Fibroblast of skin of scalp (primary cell): ENCODE measurements around the gene GCSH.

Source experiments
- DNase-seq: peaks from one replicate; pipeline ENCODE4 v3.0.0-alpha.2; 2013

Gene GCSH

GRCh38 chr16:81101702-81102101 is 5.5 kb upstream of the GCSH start:
- no peak for DNase-seq

- no peak for DNase-seq
Observed at GRCh38 chr16:81099958-81100357, 3.8 kb upstream of the GCSH start.

GRCh38 chr16:81097230-81097629 is 1.0 kb upstream of the GCSH start:
- no peak for DNase-seq

GRCh38 chr16:81096715-81097208 is 567 bp upstream of the GCSH start:
- DNase-seq = no peak

- no peak for DNase-seq
Observed at GRCh38 chr16:81095653-81095952, 592 bp downstream of the GCSH start.

DNA sequence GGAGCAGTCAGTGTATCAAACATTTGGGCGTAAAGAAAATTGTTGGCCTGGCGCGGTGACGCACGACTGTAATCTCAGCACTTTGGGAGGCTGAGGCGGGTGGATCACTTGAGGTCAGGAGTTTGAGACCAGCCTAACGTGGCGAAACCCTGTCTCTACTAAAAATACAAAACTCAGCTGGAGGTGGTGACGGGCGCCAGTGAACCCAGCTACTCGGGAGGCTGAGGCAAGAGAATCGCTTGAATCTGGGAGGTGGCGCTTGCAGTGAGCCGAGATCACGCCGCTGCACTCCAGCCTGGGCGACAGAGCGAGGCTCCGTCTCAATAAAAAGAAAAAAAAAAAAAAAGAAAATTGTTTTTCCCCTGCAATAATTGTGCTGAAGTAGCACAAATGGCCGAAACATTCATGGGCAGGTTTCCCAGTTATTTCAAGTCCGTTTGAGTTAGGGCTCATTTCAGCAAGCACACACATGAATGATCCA is 1.4 kb downstream of the GCSH start:
- no peak for DNase-seq

GRCh38 chr16:81088836-81089235 is 7.4 kb downstream of the GCSH start:
- no peak for DNase-seq

- no peak for DNase-seq
Observed at GRCh38 chr16:81081014-81081413, 15.2 kb downstream of the GCSH start.

DNA sequence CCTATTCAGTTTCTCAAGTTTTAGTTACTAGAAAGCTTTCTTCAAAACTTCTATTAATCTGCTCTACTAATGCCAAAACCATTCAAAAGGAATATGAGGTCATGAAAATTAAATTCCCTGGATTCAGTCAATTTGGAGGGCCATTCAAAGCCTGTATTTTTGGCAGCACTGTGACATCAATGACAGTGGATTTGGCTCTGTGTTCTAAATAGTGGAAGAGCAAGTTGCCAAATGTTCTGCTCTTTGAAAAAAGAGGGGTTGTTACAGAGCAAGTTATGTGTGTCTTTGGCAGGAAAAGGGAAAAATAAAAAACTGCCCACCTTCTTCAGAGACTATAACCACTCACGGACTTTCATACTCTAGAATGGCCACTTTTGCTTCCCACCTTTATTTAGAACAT is 16.0 kb downstream of the GCSH start:
- no peak for DNase-seq

GRCh38 chr16:81077076-81077940 is 18.9 kb downstream of the GCSH start, which contains the start of gene C16orf46:
C16orf46 (minus strand) TSS chr16:81077238; CDS start chr16:81063955, 13,283 bp downstream.
- DNase-seq = peak; percentile 96

DNA sequence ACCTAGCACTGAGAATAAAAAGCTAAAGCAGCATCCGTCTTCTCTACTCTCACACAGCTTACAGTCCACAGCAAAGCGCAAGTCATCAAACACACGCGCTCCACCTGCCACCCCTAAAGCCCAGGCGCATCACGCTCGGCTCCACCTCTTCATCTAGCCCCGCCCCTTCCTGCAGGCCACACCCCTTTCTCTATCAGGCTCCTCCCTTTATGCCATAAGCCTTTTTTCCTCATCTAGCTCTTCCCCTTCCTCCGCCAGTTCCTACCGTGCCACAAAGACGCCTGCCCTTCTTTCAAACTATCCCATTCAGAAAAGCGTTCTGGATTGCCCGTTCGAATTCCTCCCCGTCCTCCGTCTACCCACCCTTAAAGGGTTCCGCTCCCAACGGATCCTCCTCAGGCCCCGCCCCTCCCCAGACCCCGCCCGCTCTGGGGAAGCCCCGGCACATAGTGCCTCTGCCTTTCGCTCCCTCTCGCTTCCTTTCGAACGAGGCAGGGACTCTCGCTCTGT is 19.6 kb downstream of the GCSH start:
- peak; percentile 85 for DNase-seq

GRCh38 chr16:81073560-81074330 is 22.4 kb downstream of the GCSH start:
- no peak for DNase-seq

DNA sequence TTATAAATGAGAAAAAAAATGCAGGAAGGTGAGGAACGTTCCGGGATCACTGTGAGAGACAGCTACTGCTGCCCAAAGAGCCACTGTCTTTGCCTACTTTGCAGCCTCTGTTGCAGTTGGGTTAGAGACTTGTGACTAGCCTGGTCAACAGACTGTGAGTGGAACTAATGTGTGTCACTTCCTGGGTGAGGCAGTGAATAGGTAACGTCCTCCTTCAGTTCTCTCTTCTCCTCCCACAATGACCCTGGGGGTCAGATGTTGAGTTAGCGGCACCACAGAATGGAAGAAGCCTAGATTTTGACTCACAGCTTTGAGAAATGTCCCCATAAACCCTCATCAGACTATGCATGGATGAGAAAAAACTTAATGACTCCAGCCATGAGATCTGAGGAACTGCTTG is 24.4 kb downstream of the GCSH start:
- no peak for DNase-seq

DNA sequence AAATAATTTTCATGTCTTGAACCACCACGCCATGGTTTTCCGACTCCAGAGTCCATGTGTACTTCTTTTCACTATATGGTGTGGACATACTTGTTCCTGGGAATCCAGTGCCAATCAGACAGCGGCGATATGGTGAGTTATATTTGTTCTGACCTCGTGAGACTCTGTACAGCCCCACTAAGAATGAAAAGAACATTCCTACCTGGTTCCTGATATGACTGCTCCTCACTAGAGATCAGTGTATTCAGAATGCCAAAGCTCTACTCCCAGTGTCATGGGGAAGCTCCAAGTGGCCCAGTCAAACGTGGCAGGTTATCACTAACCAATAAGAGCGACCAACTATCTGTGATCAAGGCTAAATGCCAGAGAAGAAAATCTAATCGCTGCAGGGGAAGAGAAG is 25.2 kb downstream of the GCSH start:
- no peak for DNase-seq

DNA sequence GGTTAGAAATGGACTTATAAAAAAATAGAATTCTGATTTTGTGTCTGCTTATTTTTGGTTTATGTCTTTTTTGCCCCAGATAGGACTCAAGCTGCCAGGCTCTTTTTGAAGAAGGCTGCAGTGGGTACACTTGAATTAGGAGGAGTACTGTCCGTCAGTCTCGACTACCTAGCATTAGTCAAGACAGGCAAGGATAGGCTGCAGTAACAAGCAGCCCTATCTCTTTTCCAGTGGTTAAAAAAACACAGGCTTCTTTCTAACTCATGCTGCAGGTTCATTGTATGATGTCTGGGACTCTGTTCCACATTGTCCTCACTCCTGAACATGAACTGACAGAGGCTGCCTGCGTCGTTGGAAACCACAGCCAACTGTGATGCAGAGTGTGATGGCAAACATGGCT is 27.1 kb downstream of the GCSH start:
- DNase-seq = no peak

- no peak for DNase-seq
Observed at GRCh38 chr16:81067166-81067565, 29.0 kb downstream of the GCSH start.

DNA sequence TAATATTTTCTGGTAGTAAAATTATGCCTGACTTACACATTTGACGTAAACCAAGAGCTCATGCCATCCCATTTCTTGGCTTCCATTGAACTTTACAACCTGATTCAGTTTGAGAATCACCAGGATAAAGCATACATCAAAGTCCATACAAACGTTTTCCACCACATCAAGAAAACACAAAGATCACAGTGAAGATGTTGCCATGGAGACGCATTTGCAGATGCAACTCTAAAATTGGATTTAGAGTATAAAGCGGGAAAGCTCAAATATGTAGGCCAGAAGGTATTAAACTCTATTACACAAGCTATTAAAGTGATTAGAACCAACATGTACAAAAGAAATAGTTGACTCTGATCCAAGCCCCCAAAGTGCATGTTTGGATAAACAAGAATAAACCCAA is 29.5 kb downstream of the GCSH start:
- DNase-seq = no peak

- DNase-seq = no peak
Observed at GRCh38 chr16:81061871-81062608, 34.2 kb downstream of the GCSH start.

DNA sequence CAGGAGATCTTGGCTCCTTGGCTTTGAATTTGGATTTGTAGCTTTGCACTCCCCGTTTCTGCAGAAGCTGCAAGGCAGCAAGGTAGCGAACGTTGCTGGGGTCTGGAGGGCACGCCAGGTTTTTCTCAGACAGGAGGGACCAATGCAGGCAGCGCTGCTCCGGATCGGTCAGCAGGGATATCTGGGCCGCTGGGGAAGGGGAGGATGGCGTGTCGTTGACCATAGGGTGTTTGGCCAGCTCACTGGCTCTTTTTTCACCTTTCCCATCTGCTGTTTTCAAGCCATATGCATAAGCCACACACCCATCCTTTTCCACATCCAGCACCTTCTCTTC is 34.9 kb downstream of the GCSH start:
- DNase-seq = no peak

DNA sequence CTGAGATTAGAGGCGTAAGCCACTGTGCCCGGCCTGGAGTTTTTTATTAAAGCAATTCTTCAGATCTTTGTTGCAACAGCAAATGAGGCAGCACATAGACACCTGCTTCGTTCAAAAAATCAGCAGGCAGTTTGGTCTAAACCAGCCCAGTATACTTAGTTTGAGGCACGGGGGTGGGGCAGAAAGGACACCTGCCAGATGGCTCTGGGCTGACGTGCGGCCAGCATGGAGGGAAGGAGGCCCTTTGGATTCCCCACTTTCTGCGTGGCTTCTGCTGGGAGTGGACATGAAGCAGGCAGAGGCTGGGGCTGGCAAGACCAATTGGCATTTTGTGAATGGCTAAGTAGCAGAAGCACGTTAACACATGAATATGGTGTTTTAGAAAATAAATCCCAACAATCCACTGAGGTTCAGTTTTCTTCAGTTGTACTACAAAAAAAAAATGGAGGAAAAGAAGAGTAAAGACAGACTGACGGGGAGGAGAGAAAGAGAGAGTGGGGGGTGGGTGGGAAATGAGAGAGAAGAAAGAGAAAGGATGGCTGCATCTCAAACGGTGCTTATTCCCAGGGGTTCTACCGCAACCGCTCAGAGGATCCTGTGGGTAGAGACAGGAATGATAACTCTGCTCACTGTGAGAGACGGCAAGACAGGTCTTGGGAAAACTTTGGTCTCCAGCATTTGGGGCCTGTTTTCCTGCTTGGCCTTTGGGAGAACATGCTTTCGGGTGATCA is 35.5 kb downstream of the GCSH start:
- DNase-seq = no peak

GRCh38 chr16:81053761-81054160 is 42.4 kb downstream of the GCSH start:
- no peak for DNase-seq

DNA sequence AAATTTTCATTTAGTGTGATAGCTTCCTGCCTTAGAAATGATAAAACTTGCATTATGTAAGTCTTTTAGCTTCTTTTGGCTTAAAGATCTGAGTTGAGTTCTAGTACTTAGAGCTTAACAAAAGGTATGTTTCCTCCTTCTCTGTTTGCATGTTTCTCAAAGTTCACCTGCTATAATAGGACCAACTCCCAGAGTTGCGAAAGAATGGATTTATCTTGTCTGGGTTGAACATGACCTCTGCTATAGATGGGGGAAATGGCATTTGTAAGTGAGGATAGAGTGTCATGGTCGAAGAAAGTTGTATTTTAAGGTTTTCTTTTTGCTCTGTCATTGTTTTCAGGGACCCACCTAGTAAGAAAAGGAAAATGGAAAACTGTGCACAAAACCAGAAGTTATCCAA is 53.4 kb downstream of the GCSH start:
- no peak for DNase-seq
